GM21526 (cell line): ENCODE data around the gene PYCARD.
"Not testable (repeated sequence)": the region's sequence is repeated elsewhere in the genome, so short reads cannot be mapped to it uniquely, and the experiment has no call there.

Experiments used
- ATAC-seq: cut with Tn5 transposase; IDR thresholded peaks from one replicate; pipeline ENCODE4 v1.9.1; 2021; ENCODE audit warnings: moderate library complexity; ENCODE audit not compliant: unreplicated experiment, low FRiP score

Gene PYCARD

GRCh38 chr16:31191697-31192428 lies 10.7 kb downstream of the PYCARD start:
- no peak for ATAC-seq

DNA sequence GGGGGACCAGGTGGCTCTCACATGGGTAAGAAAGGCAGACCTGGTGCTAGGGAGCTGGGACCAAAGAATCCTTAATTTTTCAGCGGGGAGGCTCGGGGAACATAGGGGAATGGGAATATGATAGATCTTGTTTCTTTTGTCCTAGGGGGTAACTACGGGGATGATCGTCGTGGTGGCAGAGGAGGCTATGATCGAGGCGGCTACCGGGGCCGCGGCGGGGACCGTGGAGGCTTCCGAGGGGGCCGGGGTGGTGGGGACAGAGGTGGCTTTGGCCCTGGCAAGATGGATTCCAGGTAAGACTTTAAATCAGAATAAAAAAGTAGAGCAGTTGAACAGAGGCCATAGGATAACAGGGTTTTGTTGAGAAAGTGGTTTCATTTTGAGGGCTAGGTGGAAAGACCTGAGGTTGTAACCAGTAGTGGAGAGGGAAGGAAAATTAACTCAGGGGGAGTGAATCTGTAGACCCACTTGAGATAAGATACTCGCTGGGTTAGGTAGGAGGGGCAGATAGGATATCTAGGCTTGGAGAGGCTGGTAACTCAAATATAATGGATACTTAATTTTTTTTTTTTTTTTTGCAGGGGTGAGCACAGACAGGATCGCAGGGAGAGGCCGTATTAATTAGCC lies 11.6 kb downstream of the PYCARD start:
- ATAC-seq: no peak

- ATAC-seq: no peak
Observed at GRCh38 chr16:31190061-31190460, 12.5 kb downstream of the PYCARD start.

- no peak for ATAC-seq
Observed at GRCh38 chr16:31189412-31189778, 13.2 kb downstream of the PYCARD start.

DNA sequence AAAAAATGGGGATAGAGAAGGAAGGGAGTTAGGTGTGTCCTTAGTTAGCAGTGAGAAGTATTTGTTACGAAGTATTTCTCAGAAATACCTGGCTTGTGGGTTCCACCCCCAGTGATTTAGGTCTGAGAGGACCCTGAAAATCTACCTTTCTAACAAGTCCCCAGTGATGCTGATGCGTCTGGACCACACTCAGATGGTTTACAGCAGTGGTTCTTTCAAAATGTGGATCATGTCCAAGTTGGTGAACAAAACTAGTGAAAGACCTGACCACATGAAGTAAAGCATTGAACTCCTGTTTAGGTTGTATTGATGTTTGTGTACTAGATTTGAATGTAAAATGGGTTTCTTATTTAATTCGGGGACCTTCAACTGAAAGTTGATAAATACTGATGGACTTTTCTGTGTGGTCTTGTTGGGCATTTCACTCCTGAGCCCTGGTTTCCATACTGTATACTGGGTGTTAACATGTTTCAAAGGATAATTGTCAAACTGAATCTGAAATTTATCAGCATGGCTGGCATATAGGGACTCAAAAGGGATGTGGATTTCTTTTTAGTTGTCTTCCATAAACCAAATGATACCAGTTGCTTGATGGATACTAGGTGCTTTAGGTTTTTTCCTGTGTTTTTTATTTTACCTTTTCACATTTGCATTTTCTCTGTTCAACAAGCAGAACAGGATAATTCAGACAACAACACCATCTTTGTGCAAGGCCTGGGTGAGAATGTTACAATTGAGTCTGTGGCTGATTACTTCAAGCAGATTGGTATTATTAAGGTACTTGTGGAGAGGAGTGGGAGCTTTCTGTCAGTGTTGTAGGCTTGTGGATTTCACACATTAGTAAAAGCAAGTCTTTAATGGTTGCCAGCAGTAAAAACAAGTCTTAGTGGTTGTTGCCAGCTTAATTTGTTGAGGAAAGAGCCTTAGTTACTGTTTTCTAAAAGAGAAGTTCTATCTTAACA lies 13.8 kb downstream of the PYCARD start:
- ATAC-seq: no peak

DNA sequence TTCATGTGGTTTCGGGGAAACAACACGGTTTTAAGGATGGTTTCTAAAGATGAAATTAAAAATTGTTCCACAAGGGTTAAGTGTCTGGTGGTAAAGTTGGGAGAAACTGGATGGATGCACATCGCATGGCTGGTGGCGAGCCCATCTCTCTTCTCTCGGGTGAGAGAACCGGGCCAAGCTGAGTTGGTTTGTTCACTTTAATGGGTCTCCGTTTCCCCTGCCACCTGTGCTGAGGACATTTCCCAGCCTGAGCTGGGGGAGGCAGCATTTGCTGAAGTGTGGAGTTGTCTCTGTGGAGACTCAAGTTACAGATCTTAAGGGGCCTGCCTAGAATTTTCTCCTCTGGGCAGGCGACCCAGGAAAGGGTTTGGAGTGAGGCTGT lies 14.8 kb downstream of the PYCARD start:
- ATAC-seq: no peak

- ATAC-seq: no peak
Observed at GRCh38 chr16:31186930-31187807, 15.4 kb downstream of the PYCARD start.

- no peak for ATAC-seq
Observed at GRCh38 chr16:31186176-31186575, 16.4 kb downstream of the PYCARD start.

DNA sequence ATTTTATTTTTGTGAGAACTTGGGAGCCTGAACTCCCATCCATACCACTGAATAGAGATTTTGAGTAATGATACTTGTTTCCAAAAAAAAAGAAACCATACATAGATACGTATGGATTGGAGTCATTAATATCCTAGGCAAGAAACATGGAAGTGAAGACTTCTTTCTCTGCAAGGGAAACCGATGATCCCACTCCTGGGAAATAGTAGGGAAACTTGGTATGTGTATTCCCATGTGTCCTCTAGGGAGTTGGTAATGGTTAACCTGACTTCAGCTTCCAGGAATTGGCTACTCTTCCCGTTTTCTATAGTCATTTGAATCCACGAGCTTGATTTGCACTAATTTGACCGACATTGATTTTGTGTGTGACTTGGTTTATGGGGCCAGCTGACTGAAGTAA lies 17.2 kb downstream of the PYCARD start:
- no peak for ATAC-seq

- no peak for ATAC-seq
Observed at GRCh38 chr16:31184888-31185287, 17.7 kb downstream of the PYCARD start.

DNA sequence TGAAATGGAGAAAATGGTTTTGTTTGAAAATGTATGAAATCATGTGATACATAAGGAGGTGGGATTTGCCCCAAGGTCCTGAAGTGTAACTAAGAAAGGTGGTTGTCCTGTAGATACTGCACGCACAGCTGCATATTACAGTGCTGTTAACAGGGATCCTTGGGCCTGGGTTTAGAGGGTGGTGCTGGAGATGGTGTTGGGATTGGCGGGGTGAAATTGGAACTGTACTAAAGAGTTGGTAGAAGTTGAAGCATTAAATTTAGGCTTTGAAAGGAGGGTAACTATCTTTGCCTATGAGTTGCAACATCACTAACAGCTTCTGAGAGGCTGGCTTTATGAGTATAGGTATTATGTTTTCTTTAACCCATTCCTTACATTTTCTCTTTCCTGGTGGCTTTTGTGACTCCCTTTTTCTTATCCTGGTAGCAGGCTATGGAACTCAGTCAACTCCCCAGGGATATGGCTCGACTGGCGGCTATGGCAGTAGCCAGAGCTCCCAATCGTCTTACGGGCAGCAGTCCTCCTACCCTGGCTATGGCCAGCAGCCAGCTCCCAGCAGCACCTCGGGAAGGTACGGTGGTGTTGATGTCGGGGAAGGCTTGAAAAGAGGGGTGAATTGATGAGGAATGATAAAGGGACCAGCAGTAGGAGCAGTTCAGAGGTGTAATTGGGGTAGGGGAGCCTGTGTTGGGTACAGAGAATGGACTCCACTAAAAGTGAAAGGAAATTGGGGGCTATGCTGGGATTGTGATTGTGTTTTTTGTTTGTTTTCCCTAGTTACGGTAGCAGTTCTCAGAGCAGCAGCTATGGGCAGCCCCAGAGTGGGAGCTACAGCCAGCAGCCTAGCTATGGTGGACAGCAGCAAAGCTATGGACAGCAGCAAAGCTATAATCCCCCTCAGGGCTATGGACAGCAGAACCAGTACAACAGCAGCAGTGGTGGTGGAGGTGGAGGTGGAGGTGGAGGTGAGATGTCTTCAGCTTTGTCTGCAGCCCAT lies 18.8 kb downstream of the PYCARD start:
- ATAC-seq: no peak

DNA sequence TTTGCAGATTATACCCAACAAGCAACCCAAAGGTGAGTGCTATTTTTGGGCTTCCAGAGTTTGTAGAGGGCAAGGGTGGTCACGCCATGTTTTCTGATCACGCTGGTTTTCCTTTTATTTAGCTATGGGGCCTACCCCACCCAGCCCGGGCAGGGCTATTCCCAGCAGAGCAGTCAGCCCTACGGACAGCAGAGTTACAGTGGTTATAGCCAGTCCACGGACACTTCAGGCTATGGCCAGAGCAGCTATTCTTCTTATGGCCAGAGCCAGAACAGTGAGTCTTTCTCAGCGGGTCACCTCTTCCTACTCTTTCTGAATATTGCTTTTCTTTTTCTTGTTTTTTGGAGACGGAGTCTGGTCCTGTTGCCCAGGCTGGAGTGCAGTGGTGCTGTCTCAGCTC lies 20.2 kb downstream of the PYCARD start:
- no peak for ATAC-seq

GRCh38 chr16:31181102-31181830 lies 21.3 kb downstream of the PYCARD start:
- ATAC-seq: no peak

DNA sequence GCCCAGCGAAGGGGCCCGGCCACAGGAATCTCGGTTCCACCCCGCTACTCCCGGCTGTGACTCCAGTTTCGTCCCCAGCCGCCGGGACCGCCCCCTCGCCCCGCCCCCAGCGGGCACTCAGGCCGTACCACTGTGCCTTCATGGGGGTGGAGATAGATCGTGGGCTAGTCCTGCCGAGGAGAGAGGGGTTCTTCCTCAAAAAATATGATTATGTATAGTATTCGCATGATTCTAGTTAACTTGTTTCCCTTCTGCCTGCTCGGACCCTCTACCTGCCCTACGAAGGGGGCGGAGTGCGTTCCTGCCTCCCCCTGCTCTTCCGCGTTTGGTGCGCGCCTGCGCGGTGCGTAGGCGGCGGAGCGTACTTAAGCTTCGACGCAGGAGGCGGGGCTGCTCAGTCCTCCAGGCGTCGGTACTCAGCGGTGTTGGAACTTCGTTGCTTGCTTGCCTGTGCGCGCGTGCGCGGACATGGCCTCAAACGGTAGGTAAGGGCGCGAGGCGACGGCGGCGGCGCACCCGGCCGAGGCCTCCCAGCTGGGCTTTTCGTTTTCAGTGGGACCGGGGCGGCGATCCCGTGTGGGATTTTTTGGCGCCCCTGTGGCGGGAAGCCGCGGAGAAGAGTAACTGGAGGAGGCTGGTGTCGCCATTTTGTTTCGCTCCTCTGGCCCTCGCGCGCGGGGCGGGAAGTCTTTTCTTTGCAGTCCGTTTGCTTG lies 22.7 kb downstream of the PYCARD start, which contains the start of gene FUS:
Gene FUS (plus strand): TSS at position 393 of the 713 bp plus-strand sequence. CDS start 76 bp downstream, at position 469.
- peak; percentile 55 for ATAC-seq

GRCh38 chr16:31179219-31179746 lies 23.3 kb downstream of the PYCARD start:
- ATAC-seq: peak; percentile 9

GRCh38 chr16:31177136-31177535 lies 25.4 kb downstream of the PYCARD start:
- no peak for ATAC-seq

DNA sequence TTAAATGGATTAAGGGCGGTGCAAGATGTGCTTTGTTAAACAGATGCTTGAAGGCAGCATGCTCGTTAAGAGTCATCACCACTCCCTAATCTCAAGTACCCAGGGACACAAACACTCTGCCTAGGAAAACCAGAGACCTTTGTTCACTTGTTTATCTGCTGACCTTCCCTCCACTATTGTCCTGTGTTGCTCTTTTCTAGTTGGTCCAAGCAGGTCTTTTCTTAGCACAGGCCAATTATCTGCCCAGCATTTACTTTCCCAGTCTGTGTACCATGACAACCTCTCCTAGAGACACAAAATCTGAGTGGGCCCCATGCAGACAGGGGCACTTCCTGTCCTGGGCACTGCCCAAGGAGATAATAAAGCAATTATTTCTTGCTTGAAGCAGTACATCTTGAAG lies 32.5 kb downstream of the PYCARD start:
- ATAC-seq: not testable (repeated sequence)
